GM12878 (cell line): ENCODE measurements around the gene CDPF1. TPM values are rescaled to one million over a fixed set of nuclear protein-coding genes. Genes with fewer than 3 reads are reported as not detected.

Experiments
- ATAC-seq: fragments of 200-7000 bp; cut with Tn5 transposase; 3 replicates; pipeline ENCODE4 v1.9.1; 2020; ENCODE audit warnings: mild to moderate bottlenecking, moderate library complexity
- BruUV-seq: library from RNA; stranded (reverse); fragments of 400-500 nt; replicated peaks from 2 replicates; lab custom pipeline; 2021; lab: Mats Ljungman, UMichigan
- CTCF ChIA-PET: fragments of 300-600 bp; sonication (Branson Sonifier 250); formaldehyde crosslinking; extraction: SDS; loops from one replicate; lab custom pipeline; 2021; ENCODE audit warnings: inconsistent platforms; lab: Yijun Ruan, JAX
- POLR2A ChIA-PET: fragments of 350-600 bp; formaldehyde crosslinking; extraction: SDS; loops from one replicate; lab custom pipeline; 2021; ENCODE audit warnings: inconsistent platforms; lab: Charles Lee
- RAD21 ChIA-PET: fragments of 300-600 bp; sonication (Branson Sonifier 250); formaldehyde crosslinking; loops from one replicate; lab custom pipeline; 2023; ENCODE audit warnings: antibody characterized with exemption; ENCODE audit not compliant: unreplicated experiment; lab: Charles Lee
- SMC1A ChIA-PET: fragments of 300-600 bp; sonication (Branson Sonifier 250); formaldehyde crosslinking; loops from one replicate; lab custom pipeline; 2023; ENCODE audit not compliant: unreplicated experiment, uncharacterized antibody; lab: Charles Lee
- DNase-seq: peaks from one replicate; pipeline ENCODE4 v3.0.0-alpha.2; 2011; ENCODE audit warnings: low read depth, low spot score
- FAIRE-seq: peaks from 3 replicates; lab custom pipeline; 2011; peaks lifted over from hg19 to GRCh38; lab: Jason Lieb, UNC
- H2AFZ ChIP-seq: 2 replicates; pipeline ENCODE4 v1.6.0; 2011; ENCODE audit warnings: low read depth, low read length, control low read depth; ENCODE audit not compliant: control insufficient read depth
- H3K27ac ChIP-seq: 2 replicates; pipeline ENCODE4 v1.5.1; 2011; ENCODE audit warnings: control low read depth; ENCODE audit not compliant: control insufficient read depth, insufficient read depth
- H3K27me3 ChIP-seq, 2 experiments: replicated peaks in 1 of 2; 2 replicates each; pipeline versions ENCODE4 v1.6.0 to v1.6.1; 2011; ENCODE audit warnings: low read length in 1 of 2; ENCODE audit not compliant: control insufficient read depth in 2 of 2, insufficient read depth in 2 of 2
- H3K36me3 ChIP-seq, 2 experiments: 2 replicates each; pipeline ENCODE4 v1.5.1; 2011; ENCODE audit warnings: low read length in 1 of 2; ENCODE audit not compliant: control insufficient read depth in 2 of 2, insufficient read depth in 2 of 2
- H3K4me1 ChIP-seq: 2 replicates; pipeline ENCODE4 v1.6.1; 2011; ENCODE audit warnings: mild to moderate bottlenecking, low read length, moderate library complexity, mixed read lengths; ENCODE audit not compliant: control insufficient read depth, insufficient read depth
- H3K4me2 ChIP-seq: 2 replicates; pipeline ENCODE4 v1.6.0; 2011; ENCODE audit warnings: control low read depth; ENCODE audit not compliant: control insufficient read depth, insufficient read depth
- H3K4me3 ChIP-seq: fragments of 200-600 bp; sonication (generic); 2 replicates; pipeline ENCODE4 v1.5.1; 2016
- H3K79me2 ChIP-seq: 2 replicates; pipeline ENCODE4 v1.6.0; 2011; ENCODE audit warnings: low read length; ENCODE audit not compliant: control insufficient read depth, insufficient read depth
- H3K9ac ChIP-seq: 2 replicates; pipeline ENCODE4 v1.8.0; 2011; ENCODE audit warnings: low read length, control low read depth, mixed read lengths; ENCODE audit not compliant: control insufficient read depth, insufficient read depth
- H3K9me3 ChIP-seq: replicated peaks from 3 replicates; pipeline ENCODE4 v1.5.1; 2011; ENCODE audit warnings: mild to moderate bottlenecking, low read length; ENCODE audit not compliant: control insufficient read depth, insufficient read depth
- H4K20me1 ChIP-seq: 2 replicates; pipeline ENCODE4 v1.6.0; 2011; ENCODE audit not compliant: control insufficient read depth, insufficient read depth
- BCL11A ChIP-seq: IDR thresholded peaks from 2 replicates; pipeline ENCODE4 v1.6.1; 2011; ENCODE audit warnings: low read depth, low read length
- CBX3 ChIP-seq: fragments of 200-600 bp; sonication (generic); IDR thresholded peaks from 2 replicates; pipeline ENCODE4 v1.6.1; 2016; ENCODE audit warnings: low read depth, borderline replicate concordance
- HDAC2 ChIP-seq: fragments of 200-600 bp; sonication (generic); IDR thresholded peaks from 2 replicates; pipeline ENCODE4 v1.6.1; 2017
- KAT2A ChIP-seq: conservative IDR thresholded peaks from 2 replicates; pipeline ENCODE4 v1.6.1; 2011; ENCODE audit warnings: low read depth, low read length; ENCODE audit not compliant: control insufficient read depth
- KLF5 ChIP-seq: fragments of 450-650 bp; IDR thresholded peaks from 2 replicates; pipeline ENCODE4 v1.6.1; 2014; ENCODE audit warnings: mild to moderate bottlenecking; ENCODE audit not compliant: partially characterized antibody
- MAX ChIP-seq: IDR thresholded peaks from 2 replicates; pipeline ENCODE4 v1.6.1; 2012; ENCODE audit warnings: low read depth, low read length, improper control_type of control experiment
- MTA2 ChIP-seq: fragments of 450-650 bp; IDR thresholded peaks from 2 replicates; pipeline ENCODE4 v1.6.1; 2016; ENCODE audit warnings: low read depth, mild to moderate bottlenecking, moderate library complexity
- MYB ChIP-seq: fragments of 150-350 bp; IDR thresholded peaks from 2 replicates; pipeline ENCODE4 v1.6.1; 2014; ENCODE audit warnings: mild to moderate bottlenecking, low read depth, low read length, borderline replicate concordance
- POLR2AphosphoS2 ChIP-seq: IDR thresholded peaks from 2 replicates; pipeline ENCODE4 v1.6.1; 2011; ENCODE audit warnings: low read depth, mild to moderate bottlenecking, low read length, improper control_type of control experiment, moderate library complexity
- PRDM15 ChIP-seq: fragments of 450-650 bp; formaldehyde crosslinking; IDR thresholded peaks from 2 replicates; pipeline ENCODE4 v1.4.0; 2020; ENCODE audit warnings: mild to moderate bottlenecking, moderate library complexity
- RCOR1 ChIP-seq: conservative IDR thresholded peaks from 2 replicates; pipeline ENCODE4 v1.6.1; 2012; ENCODE audit warnings: low read depth, low read length, improper control_type of control experiment
- REST ChIP-seq: IDR thresholded peaks from 2 replicates; pipeline ENCODE4 v1.6.1; 2012; ENCODE audit warnings: mild to moderate bottlenecking, low read depth, low read length
- SPI1 ChIP-seq: IDR thresholded peaks from 2 replicates; pipeline ENCODE4 v1.6.1; 2011; ENCODE audit warnings: low read depth, mild to moderate bottlenecking, low read length, moderate library complexity, borderline replicate concordance; ENCODE audit not compliant: insufficient read depth
- TAF1 ChIP-seq: IDR thresholded peaks from 2 replicates; pipeline ENCODE4 v1.6.1; 2011; ENCODE audit warnings: mild to moderate bottlenecking, low read depth, low read length, borderline replicate concordance
- WRNIP1 ChIP-seq: IDR thresholded peaks from 2 replicates; pipeline ENCODE4 v1.6.1; 2011; ENCODE audit warnings: low read depth, low read length, improper control_type of control experiment, borderline replicate concordance
- WGBS: methylation state at CpG from one replicate; pipeline ENCODE4 v1.1.6; 2016; ENCODE audit warnings: low lambda C conversion rate; ENCODE audit not compliant: insufficient replicate concordance, insufficient coverage; ENCODE audit errors: missing lambda C conversion rate; 5-methylcytosine and 5-hydroxymethylcytosine counted together
- in situ Hi-C: fragments of 300-500 bp; cut with MboI; formaldehyde crosslinking; loops from 9 replicates; pipeline ENCODE4 v1.14.3; 2018; ENCODE audit warnings: mixed read lengths
- intact Hi-C: fragments of 100-400 bp; cut with micrococcal nuclease; formaldehyde crosslinking; loops from one replicate; pipeline ENCODE4 v1.14.2; 2022; ENCODE audit not compliant: unreplicated experiment
- polyA plus RNA-seq, 11 experiments: library from polyadenylated mRNA; depleted of rRNA in 4 of 11; unstranded in 6 of 11; stranded (reverse) in 5 of 11; fragments of >200 nt; fragmentation: Nextera tagmentation in 4 of 11; fragmentation: Illumina TruSeq in 1 of 11; extraction: Ambion mirVana in 4 of 11; extraction: Trizol in 1 of 11; gene quantifications; 1 replicate in 1 of 11; 2 replicates in 10 of 11; pipeline versions ENCODE4 v1.2.1 to v1.2.3, GENCODE V29; 2011 to 2016; ENCODE audit warnings: inconsistent platforms in 2 of 11, missing spikeins in 2 of 11, low read depth in 1 of 11
- total RNA-seq, 4 experiments: library from RNA; depleted of rRNA in 3 of 4; stranded (reverse); fragments of >200 nt in 3 of 4; fragmentation: Illumina TruSeq in 1 of 4; extraction: Trizol in 1 of 4; gene quantifications; 2 replicates each; pipeline versions ENCODE4 v1.2.1 to v1.2.3, GENCODE V29; 2013 to 2021

The CDPF1 gene
- total and polyA plus RNA-seq, 10 of the 15 experiments (the other 5 are each of a cell fraction or from before 2014, with no cell fraction given): 1.0 to 22.4 (median 7.9) TPM

GRCh38 chr22:46272196-46272595 is 22.1 kb upstream of the CDPF1 start:
- ChIA-PET SMC1A (no interaction called here), CTCF (no interaction called here), RAD21 (no interaction called here)
- Histone ChIP-seq H3K79me2 (peaks cover 3% of the 10 kb centered on the region; the same call in 1 of the 2 replicates), H3K27ac (no peak overlapping the region), H3K4me1 (peaks cover 5% of the 10 kb centered on the region), H4K20me1 (no peaks in the 10 kb centered on the region), H3K4me3 (no peak overlapping the region), H2AFZ (no peak overlapping the region), H3K4me2 (no peak overlapping the region), H3K27me3 (no peaks in the 10 kb centered on the region), H3K36me3 (peaks cover 0 to 5% of the 10 kb centered on the region in 2 experiments; a peak in 3 of 4 replicates), H3K9me3 (peaks cover 2% of the 10 kb centered on the region; the same call in 2 of the 3 replicates)
- WGBS: 98% methylated on average over 8 of the region's 8 CpGs
- DNase-seq (no peak), FAIRE-seq (no peak)
- in situ Hi-C loops: no loop called here
- TF ChIP-seq SPI1 (no peak), KLF5 (no peak), BCL11A (no peak), RCOR1 (no peak), HDAC2 (no peak), CBX3 (no peak), WRNIP1 (no peak), MAX (no peak), MTA2 (no peak), POLR2AphosphoS2 (no peak), MYB (no peak), REST (no peak), TAF1 (no peak), PRDM15 (CRISPR knock-in tag) (no peak), KAT2A (no peak)
- TF ChIP-seq, all 136 proteins: peak for 0
- no peak for ATAC-seq
- no TSS peak for BruUV-seq
- intact Hi-C loops: no loop called here
- POLR2A ChIA-PET: no interaction called here
- H3K9ac ChIP-seq: no peak overlapping the region
